T-helper 2 cell treated with Interferon-gamma antibody and Interleukin-4, amounts not matched to agents 5 μg/mL and 100 μg/mL, for 36 hours (primary cell): ENCODE measurements around the gene CA6.
A peak's percentile ranks its signal among the peaks of the same experiment; 100 is the strongest.
"Not testable (repeated sequence)": the region's sequence is repeated elsewhere in the genome, so short reads cannot be mapped to it uniquely, and the experiment has no call there.

Source experiments
- DNase-seq: peaks from one replicate; pipeline ENCODE4 v3.0.0; 2021; ENCODE audit warnings: low spot score
- H3K27ac Mint-ChIP-seq: one replicate; pipeline ENCODE4 v1.8.0; 2021; ENCODE audit warnings: mild to moderate bottlenecking, mixed read lengths
- H3K27me3 Mint-ChIP-seq: one replicate; pipeline ENCODE4 v1.8.0; 2021; ENCODE audit warnings: low read depth, mixed read lengths
- H3K36me3 Mint-ChIP-seq: one replicate; pipeline ENCODE4 v1.8.0; 2021; ENCODE audit warnings: low read depth, mixed read lengths
- H3K4me1 Mint-ChIP-seq: one replicate; pipeline ENCODE4 v1.8.0; 2021; ENCODE audit warnings: low read depth, mixed read lengths
- H3K4me3 Mint-ChIP-seq: one replicate; pipeline ENCODE4 v1.8.0; 2022; ENCODE audit warnings: mild to moderate bottlenecking, moderate library complexity, mixed read lengths
- H3K9me3 Mint-ChIP-seq: one replicate; pipeline ENCODE4 v1.8.0; 2021; ENCODE audit warnings: mixed read lengths

Gene CA6

GRCh38 chr1:8911416-8912309 is 34.0 kb upstream of the CA6 start:
- Mint-ChIP-seq H3K4me3 (no peak overlapping the region), H3K27me3 (peaks cover 5% of the 10 kb centered on the region), H3K36me3 (no peaks in the 10 kb centered on the region), H3K4me1 (peaks cover 19% of the 10 kb centered on the region), H3K27ac (no peak overlapping the region), H3K9me3 (no peaks in the 10 kb centered on the region)
- DNase-seq: no peak

GRCh38 chr1:8913457-8913856 is 32.2 kb upstream of the CA6 start:
- Mint-ChIP-seq H3K27ac (no peak overlapping the region), H3K4me1 (peaks cover 24% of the 10 kb centered on the region), H3K9me3 (no peaks in the 10 kb centered on the region), H3K36me3 (no peaks in the 10 kb centered on the region), H3K4me3 (no peak overlapping the region), H3K27me3 (peaks cover 5% of the 10 kb centered on the region)
- DNase-seq: no peak

- DNase-seq: no peak
- Mint-ChIP-seq H3K27me3 (peaks cover 5% of the 10 kb centered on the region), H3K4me1 (peaks cover 26% of the 10 kb centered on the region), H3K27ac (no peak overlapping the region), H3K36me3 (no peaks in the 10 kb centered on the region), H3K4me3 (no peak overlapping the region), H3K9me3 (no peaks in the 10 kb centered on the region)
Measured at GRCh38 chr1:8914466-8914865, 31.2 kb upstream of the CA6 start.

DNA sequence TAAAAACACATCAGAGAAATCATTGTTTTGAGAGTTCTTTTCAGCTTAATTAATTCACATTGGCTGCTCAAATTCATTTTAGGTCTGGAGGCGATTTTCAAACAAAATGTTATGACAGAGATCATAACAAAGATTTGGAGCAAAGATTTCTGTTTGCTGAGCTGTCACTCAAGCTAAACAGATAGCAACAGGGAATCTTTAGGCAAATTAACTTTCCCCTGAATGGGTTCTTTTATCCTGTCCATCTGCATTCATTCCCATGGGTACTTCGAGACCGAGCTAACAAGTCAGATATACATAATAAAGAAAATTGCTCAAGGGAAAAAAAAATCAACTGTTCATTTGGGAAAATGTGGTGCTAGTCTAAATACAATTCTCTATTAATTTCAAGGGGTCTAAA is 30.2 kb upstream of the CA6 start:
- no peak for DNase-seq
- Mint-ChIP-seq H3K36me3 (no peaks in the 10 kb centered on the region), H3K4me3 (no peak overlapping the region), H3K27me3 (peaks cover 2% of the 10 kb centered on the region), H3K4me1 (peaks cover 25% of the 10 kb centered on the region), H3K27ac (no peak overlapping the region), H3K9me3 (no peaks in the 10 kb centered on the region)

DNA sequence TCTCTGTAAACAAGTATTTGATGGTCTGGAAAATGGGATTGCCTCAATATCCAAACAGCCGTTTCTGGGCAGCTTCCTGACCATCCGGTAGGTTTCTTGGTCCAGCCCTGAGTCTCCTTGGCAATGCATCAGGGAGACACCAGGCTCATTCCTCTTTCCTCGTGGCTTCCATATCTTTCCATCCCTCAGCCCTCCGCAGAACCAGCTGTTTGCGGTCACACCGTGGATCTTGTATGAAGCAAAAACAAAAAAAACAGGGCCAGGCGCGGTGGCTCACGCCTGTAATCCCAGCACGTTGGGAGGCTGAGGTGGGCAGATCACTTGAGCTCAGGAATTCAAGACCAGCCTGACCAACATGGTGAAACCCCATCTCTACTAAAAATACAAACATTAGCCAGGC is 28.1 kb upstream of the CA6 start:
- not testable (repeated sequence) for H3K36me3 Mint-ChIP-seq, DNase-seq, H3K27me3 Mint-ChIP-seq, H3K9me3 Mint-ChIP-seq, H3K4me3 Mint-ChIP-seq, H3K27ac Mint-ChIP-seq
- peaks cover 29% of the 10 kb centered on the region for H3K4me1 Mint-ChIP-seq

DNA sequence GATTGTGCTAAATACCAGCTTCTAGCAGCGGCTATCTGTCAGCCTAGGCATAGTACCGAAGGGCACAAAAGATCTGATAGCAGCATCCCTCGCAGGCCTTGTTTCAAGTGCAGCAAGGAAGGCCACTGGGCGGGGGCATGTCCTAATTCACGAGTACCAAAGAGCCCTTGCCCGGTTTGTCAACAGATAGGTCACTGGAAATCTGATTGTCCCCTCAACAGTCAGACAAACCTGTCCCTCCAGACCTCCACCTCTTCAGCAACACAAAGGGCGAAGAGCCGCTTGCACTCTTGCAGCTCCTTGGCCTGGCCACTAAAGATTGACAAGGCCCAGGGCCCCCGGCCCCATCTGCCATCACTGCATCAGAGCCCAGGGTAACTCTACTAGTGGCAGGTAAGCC is 22.7 kb upstream of the CA6 start:
- no peak for DNase-seq
- H3K27ac Mint-ChIP-seq: no peak overlapping the region
- H3K36me3 Mint-ChIP-seq: peaks cover 9% of the 10 kb centered on the region
- H3K4me1 Mint-ChIP-seq: peaks cover 22% of the 10 kb centered on the region
- no peaks in the 10 kb centered on the region for H3K27me3 Mint-ChIP-seq
- H3K4me3 Mint-ChIP-seq: no peak overlapping the region
- peaks cover 4% of the 10 kb centered on the region for H3K9me3 Mint-ChIP-seq

DNA sequence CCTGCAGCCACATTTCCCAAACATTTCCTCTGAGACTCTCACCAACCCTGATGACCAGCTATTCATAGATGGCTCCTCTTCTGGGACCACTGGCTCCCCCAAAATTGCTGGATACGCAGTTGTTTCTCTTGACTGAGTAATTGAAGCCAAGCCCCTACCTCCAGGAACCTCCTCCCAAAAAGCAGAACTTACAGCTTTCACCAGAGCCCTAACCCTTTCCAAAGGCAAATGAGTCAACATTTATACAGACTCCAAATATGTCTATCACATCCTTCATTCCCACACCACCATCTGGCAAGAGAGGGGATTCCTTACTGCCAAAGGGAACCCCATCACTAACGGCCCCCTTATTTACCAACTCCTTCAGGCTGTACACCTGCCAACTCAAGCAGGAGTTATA is 20.3 kb upstream of the CA6 start:
- no peak overlapping the region for H3K4me3 Mint-ChIP-seq
- H3K27me3 Mint-ChIP-seq: no peaks in the 10 kb centered on the region
- peaks cover 4% of the 10 kb centered on the region for H3K9me3 Mint-ChIP-seq
- H3K4me1 Mint-ChIP-seq: peaks cover 14% of the 10 kb centered on the region
- no peak for DNase-seq
- H3K27ac Mint-ChIP-seq: no peak overlapping the region
- peaks cover 9% of the 10 kb centered on the region for H3K36me3 Mint-ChIP-seq

DNA sequence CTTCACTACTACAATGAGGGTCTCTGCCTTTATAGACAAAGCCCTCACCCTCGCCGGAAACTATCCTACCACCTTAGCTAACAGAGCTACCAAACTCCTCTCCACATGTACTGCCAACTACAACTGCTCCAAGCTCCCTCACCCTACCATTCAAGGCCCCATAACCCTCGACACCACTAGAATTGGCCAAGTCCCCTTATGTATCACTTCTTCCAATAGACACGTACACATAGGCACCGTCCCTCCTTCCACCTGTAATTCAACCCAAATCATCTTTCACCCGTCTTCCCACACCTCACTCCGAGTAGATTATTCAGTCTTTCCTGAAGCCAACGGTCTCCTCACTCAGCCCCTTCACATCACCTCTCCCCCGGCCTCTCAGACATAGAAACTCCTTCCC is 19.7 kb upstream of the CA6 start:
- Mint-ChIP-seq H3K36me3 (peaks cover 7% of the 10 kb centered on the region), H3K4me3 (no peak overlapping the region), H3K4me1 (peaks cover 11% of the 10 kb centered on the region), H3K9me3 (peaks cover 4% of the 10 kb centered on the region), H3K27me3 (no peaks in the 10 kb centered on the region), H3K27ac (no peak overlapping the region)
- DNase-seq: no peak

DNA sequence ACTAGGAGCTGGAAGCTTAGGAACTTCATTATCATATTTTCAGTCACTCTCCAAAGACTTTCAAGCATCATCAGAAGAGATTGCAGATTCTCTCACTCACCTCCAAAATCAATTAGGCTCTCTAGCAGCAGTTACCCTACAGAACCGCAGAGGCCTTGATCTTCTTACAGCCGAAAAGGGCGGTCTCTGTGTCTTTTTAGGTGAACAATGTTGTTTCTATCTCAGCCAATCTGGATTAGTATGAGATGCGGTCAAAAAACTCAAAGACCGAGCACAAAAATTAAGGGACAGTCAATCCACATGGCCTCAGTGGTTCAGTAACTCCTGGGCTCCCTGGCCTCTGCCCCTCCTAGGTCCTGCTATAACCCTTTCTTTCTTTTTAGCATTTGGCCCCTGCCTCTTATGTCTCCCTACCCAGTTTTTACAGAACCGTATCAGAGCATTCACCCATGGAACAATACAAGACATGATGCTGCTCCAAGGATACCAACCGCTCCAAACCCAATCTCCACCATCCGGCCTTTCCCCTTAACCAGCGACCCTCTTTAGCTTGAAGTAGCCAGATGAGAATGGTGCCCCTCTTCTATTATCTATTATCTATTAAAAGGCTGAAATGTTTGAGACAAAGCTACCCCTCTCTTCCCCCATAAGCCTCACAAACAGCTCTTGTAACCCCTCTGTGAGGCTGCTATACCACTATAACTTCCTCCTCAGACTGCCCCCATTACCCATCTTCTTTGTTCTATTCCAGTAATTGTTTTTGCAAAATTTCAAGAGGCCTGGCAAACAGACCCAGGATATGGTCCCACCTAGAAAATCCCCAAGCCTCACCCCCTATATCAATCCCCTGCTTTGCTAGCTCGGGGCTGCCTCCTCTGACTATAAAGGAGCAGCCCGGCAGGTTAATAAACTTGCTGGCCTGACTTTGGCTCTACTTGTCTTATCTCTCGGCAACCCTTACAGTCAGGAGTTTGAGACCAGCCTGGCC is 18.7 kb upstream of the CA6 start:
- H3K36me3 Mint-ChIP-seq: peaks cover 4% of the 10 kb centered on the region
- H3K27me3 Mint-ChIP-seq: no peaks in the 10 kb centered on the region
- no peak for DNase-seq
- H3K4me3 Mint-ChIP-seq: no peak overlapping the region
- peaks cover 5% of the 10 kb centered on the region for H3K4me1 Mint-ChIP-seq
- H3K9me3 Mint-ChIP-seq: peaks cover 4% of the 10 kb centered on the region
- H3K27ac Mint-ChIP-seq: no peak overlapping the region

GRCh38 chr1:8930116-8930515 is 15.6 kb upstream of the CA6 start:
- Mint-ChIP-seq H3K4me3 (no peak overlapping the region), H3K4me1 (peaks cover 1% of the 10 kb centered on the region), H3K27me3 (no peaks in the 10 kb centered on the region), H3K9me3 (no peaks in the 10 kb centered on the region), H3K27ac (no peak overlapping the region), H3K36me3 (no peaks in the 10 kb centered on the region)
- DNase-seq: no peak

GRCh38 chr1:8937051-8937450 is 8.6 kb upstream of the CA6 start:
- H3K27me3 Mint-ChIP-seq, H3K4me3 Mint-ChIP-seq, H3K36me3 Mint-ChIP-seq, H3K27ac Mint-ChIP-seq, H3K9me3 Mint-ChIP-seq, DNase-seq: not testable (repeated sequence)
- peaks cover 40% of the 10 kb centered on the region for H3K4me1 Mint-ChIP-seq

DNA sequence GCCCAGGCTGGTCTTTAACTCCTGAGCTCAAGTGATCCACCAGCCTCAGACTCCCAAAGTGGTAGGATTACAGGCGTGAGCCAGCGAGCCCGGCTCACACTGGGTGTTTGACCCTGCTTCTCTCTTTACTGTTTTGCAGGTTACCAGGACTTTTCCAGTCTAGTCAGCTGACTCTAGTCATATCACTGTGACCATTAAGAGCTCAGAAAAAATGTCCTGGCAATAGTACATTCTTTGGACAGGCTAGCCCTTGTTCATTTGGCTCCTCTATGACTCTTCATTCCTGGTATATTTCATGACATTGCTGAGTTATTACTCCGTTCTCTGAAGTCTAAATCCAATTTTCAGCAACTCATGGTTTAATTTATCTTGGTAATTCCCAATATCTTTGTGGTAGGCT is 8.0 kb upstream of the CA6 start:
- Mint-ChIP-seq H3K36me3 (peaks cover 7% of the 10 kb centered on the region), H3K9me3 (no peaks in the 10 kb centered on the region), H3K4me1 (peaks cover 45% of the 10 kb centered on the region), H3K4me3 (no peak overlapping the region), H3K27ac (no peak overlapping the region), H3K27me3 (no peaks in the 10 kb centered on the region)
- no peak for DNase-seq

- peak overlapping the region; percentile 35 for H3K4me3 Mint-ChIP-seq
- peak overlapping the region; percentile 75 for H3K27ac Mint-ChIP-seq
- H3K27me3 Mint-ChIP-seq: no peaks in the 10 kb centered on the region
- no peak for DNase-seq
- H3K4me1 Mint-ChIP-seq: peaks cover 47% of the 10 kb centered on the region
- no peaks in the 10 kb centered on the region for H3K9me3 Mint-ChIP-seq
- peaks cover 7% of the 10 kb centered on the region for H3K36me3 Mint-ChIP-seq
Measured at GRCh38 chr1:8938232-8938999, 7.3 kb upstream of the CA6 start.

DNA sequence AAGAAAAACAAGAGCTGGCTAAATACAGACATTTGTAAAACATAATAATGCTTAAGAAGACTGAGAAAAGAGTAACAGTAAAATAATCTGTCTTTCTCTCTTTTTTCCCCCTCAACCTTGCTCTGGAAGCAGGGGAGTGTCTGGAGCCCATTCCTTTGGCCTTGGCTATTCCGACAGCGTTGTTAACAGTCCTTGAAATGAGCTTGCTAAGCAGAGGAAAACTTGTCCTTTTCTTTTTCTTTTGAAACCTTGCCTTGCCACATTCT is 6.7 kb upstream of the CA6 start:
- H3K27me3 Mint-ChIP-seq: no peaks in the 10 kb centered on the region
- peak overlapping the region; percentile 75 for H3K27ac Mint-ChIP-seq
- H3K36me3 Mint-ChIP-seq: peaks cover 7% of the 10 kb centered on the region
- no peaks in the 10 kb centered on the region for H3K9me3 Mint-ChIP-seq
- H3K4me3 Mint-ChIP-seq: no peak overlapping the region
- DNase-seq: no peak
- peaks cover 51% of the 10 kb centered on the region for H3K4me1 Mint-ChIP-seq
